HepG2 (cell line): ENCODE results near the gene USP25. TPM values are rescaled to one million over a fixed set of nuclear protein-coding genes. Genes with fewer than 3 reads are reported as not detected.

Experiments
- ATAC-seq: fragments of 200-7000 bp; cut with Tn5 transposase; 3 replicates; pipeline ENCODE4 v1.9.1; 2020; ENCODE audit warnings: mild to moderate bottlenecking, moderate library complexity
- BruUV-seq: library from RNA; stranded (reverse); fragments of 400-500 nt; replicated peaks from 2 replicates; lab custom pipeline; 2021; lab: Mats Ljungman, UMichigan
- CTCF ChIA-PET: fragments of 300-600 bp; formaldehyde crosslinking; extraction: SDS; loops from one replicate; lab custom pipeline; 2021; ENCODE audit warnings: low total read pairs, inconsistent platforms, low intra/inter-chr PET ratio; lab: Yijun Ruan, JAX
- POLR2A ChIA-PET: fragments of 350-600 bp; sonication (Branson Sonifier 250); formaldehyde crosslinking; loops from one replicate; lab custom pipeline; 2020; ENCODE audit warnings: antibody characterized with exemption, inconsistent platforms; lab: Yijun Ruan, JAX
- DNase-seq: peaks from one replicate; pipeline ENCODE4 v3.0.0-alpha.2; 2015; ENCODE audit warnings: low spot score
- FAIRE-seq: peaks from 3 replicates; lab custom pipeline; 2011; peaks lifted over from hg19 to GRCh38; lab: Jason Lieb, UNC
- H2AFZ ChIP-seq: one replicate; pipeline ENCODE4 v1.6.1; 2011; ENCODE audit warnings: low read length, inconsistent platforms
- H3K27ac ChIP-seq: fragments of 300-600 bp; 3 replicates; pipeline ENCODE4 v1.8.0; 2011; ENCODE audit warnings: mixed run types, mild to moderate bottlenecking, mixed read lengths, low read length, inconsistent platforms; ENCODE audit not compliant: insufficient read depth; ENCODE audit errors: extremely low read length
- H3K27me3 ChIP-seq, 2 experiments: fragments of 200-600 bp in 1 of 2; 2 replicates in 1 of 2; 3 replicates in 1 of 2; pipeline versions ENCODE4 v1.6.0 to v1.8.0; 2011; ENCODE audit warnings: low read length in 2 of 2, mild to moderate bottlenecking in 2 of 2, moderate library complexity in 2 of 2, inconsistent platforms in 1 of 2; ENCODE audit not compliant: insufficient read depth in 2 of 2, control insufficient read depth in 1 of 2
- H3K36me3 ChIP-seq, 2 experiments: fragments of 200-600 bp in 1 of 2; replicated peaks in 1 of 2; 2 replicates in 1 of 2; 3 replicates in 1 of 2; pipeline versions ENCODE4 v1.5.1 to v1.8.0; 2011; ENCODE audit warnings: low read length in 2 of 2, inconsistent platforms in 1 of 2; ENCODE audit not compliant: insufficient read depth in 2 of 2, control insufficient read depth in 1 of 2
- H3K4me1 ChIP-seq: 2 replicates; pipeline ENCODE4 v1.5.1; 2012; ENCODE audit warnings: low read length, inconsistent platforms; ENCODE audit not compliant: insufficient read depth
- H3K4me2 ChIP-seq: 2 replicates; pipeline ENCODE4 v1.6.0; 2011; ENCODE audit warnings: low read depth, low read length, inconsistent platforms
- H3K4me3 ChIP-seq, 3 experiments: fragments of 200-600 bp in 1 of 3; sonication (generic), shearing (Covaris generic) in 1 of 3; replicated peaks in 1 of 3; 2 replicates each; pipeline ENCODE4 v1.5.1; 2011 to 2016; ENCODE audit warnings: low read length in 3 of 3, inconsistent platforms in 2 of 3, low read depth in 2 of 3, mild to moderate bottlenecking in 2 of 3, control low read depth in 1 of 3, mixed read lengths in 1 of 3; ENCODE audit not compliant: insufficient read depth in 1 of 3
- H3K79me2 ChIP-seq: one replicate; pipeline ENCODE4 v1.6.1; 2011; ENCODE audit warnings: low read length, inconsistent platforms; ENCODE audit not compliant: insufficient read depth
- H3K9ac ChIP-seq: 2 replicates; pipeline ENCODE4 v1.6.0; 2011; ENCODE audit warnings: mild to moderate bottlenecking, low read depth, low read length, inconsistent platforms; ENCODE audit not compliant: insufficient read depth
- H3K9me3 ChIP-seq: 2 replicates; pipeline ENCODE4 v1.5.1; 2012; ENCODE audit warnings: mild to moderate bottlenecking, low read length
- H4K20me1 ChIP-seq: 2 replicates; pipeline ENCODE4 v1.6.0; 2011; ENCODE audit warnings: inconsistent platforms, mild to moderate bottlenecking, low read length, moderate library complexity; ENCODE audit not compliant: insufficient read depth
- MAFF ChIP-seq: IDR thresholded peaks from 2 replicates; pipeline ENCODE4 v1.6.1; 2011; ENCODE audit warnings: low read depth, low read length, improper control_type of control experiment
- MAFK ChIP-seq, 2 experiments: IDR thresholded peaks in 1 of 2; conservative IDR thresholded peaks in 1 of 2; 2 replicates each; pipeline ENCODE4 v1.6.1; 2011; ENCODE audit warnings: improper control_type of control experiment in 2 of 2, low read length in 2 of 2
- RERE ChIP-seq: IDR thresholded peaks from 2 replicates; pipeline ENCODE4 v1.6.1; 2016; ENCODE audit warnings: low read depth, missing genetic modification reagents, missing compliant biosample characterization
- ZNF691 ChIP-seq: sonication (generic); formaldehyde crosslinking; IDR thresholded peaks from 2 replicates; pipeline ENCODE4 v1.4.0; 2020; ENCODE audit warnings: missing genetic modification reagents, low read depth, mild to moderate bottlenecking, borderline replicate concordance
- ZSCAN12 ChIP-seq: sonication (generic); formaldehyde crosslinking; IDR thresholded peaks from 2 replicates; pipeline ENCODE4 v1.9.0; 2021; ENCODE audit warnings: mild to moderate bottlenecking, missing genetic modification reagents
- WGBS: methylation state at CpG from one replicate; pipeline ENCODE4 v1.1.6; 2017; ENCODE audit warnings: low lambda C conversion rate; 5-methylcytosine and 5-hydroxymethylcytosine counted together
- in situ Hi-C: cut with HindIII; loops from 2 replicates; pipeline ENCODE4 v1.10.0; 2017; ENCODE audit warnings: low pct_unique_long_range_greater_than_20kb; ENCODE audit not compliant: extremely low pct_ligation_motif_present
- intact Hi-C: fragments of 100-400 bp; cut with micrococcal nuclease; formaldehyde crosslinking; loops from one replicate; pipeline ENCODE4 v1.10.0; 2022; ENCODE audit not compliant: unreplicated experiment
- polyA plus RNA-seq, 8 experiments: library from polyadenylated mRNA; depleted of rRNA in 3 of 8; stranded (reverse) in 7 of 8; unstranded in 1 of 8; fragments of >200 nt; fragmentation: Illumina TruSeq in 4 of 8; extraction: Trizol in 4 of 8; gene quantifications; 2 replicates each; pipeline versions ENCODE4 v1.2.1 to v1.2.3, GENCODE V29; 2011 to 2016; ENCODE audit warnings: low read depth in 4 of 8, missing spikeins in 1 of 8, mixed read lengths in 1 of 8; ENCODE audit not compliant: insufficient read depth in 1 of 8
- total RNA-seq, 5 experiments: library from RNA; depleted of rRNA; stranded (reverse); fragments of >200 nt; fragmentation: Illumina TruSeq; extraction: Trizol; gene quantifications; 2 replicates each; pipeline ENCODE4 v1.2.3, GENCODE V29; 2016; ENCODE audit warnings: low read depth in 1 of 5

USP25 gene
- total and polyA plus RNA-seq, 2 of the 13 experiments (the other 11 are each of a cell fraction or from before 2014, with no cell fraction given) = 12.4 to 26.3 TPM

- H3K27me3 ChIP-seq = no peaks in the 10 kb centered on the region
- H3K9me3 ChIP-seq = no peaks in the 10 kb centered on the region
- in situ Hi-C loops = no loop called here
- H3K9ac ChIP-seq = no peak overlapping the region
- POLR2A ChIA-PET = no interaction called here
- no TSS peak for BruUV-seq
- H3K36me3 ChIP-seq = 0 out of 5 replicates have a peak, but pooled peaks cover 0 to 4% of the 10 kb centered on the region in 2 experiments
- no peak for FAIRE-seq
- TF ChIP-seq MAFF (peak; percentile 52; the same call in 1 of the 2 replicates), MAFK (conservative IDR thresholded peaks at IDR 0.05 in 1 of 2, IDR thresholded peaks at IDR 0.05 in 1 of 2; ENCODE audit: low read length in 2 of 2) (peak; percentile 63 to 69), ZSCAN12 (CRISPR knock-in tag) (no peak)
- TF ChIP-seq, all 625 proteins: peak for 2
- CTCF ChIA-PET = no interaction called here
- Histone ChIP-seq H2AFZ (no peak overlapping the region), H3K79me2 (no peaks in the 10 kb centered on the region), H3K4me3 (no peak overlapping the region), H3K4me2 (no peak overlapping the region), H3K4me1 (no peaks in the 10 kb centered on the region), H3K27ac (no peak overlapping the region), H4K20me1 (no peaks in the 10 kb centered on the region)
- intact Hi-C loops = loop anchor here (5.0 kb wide), 1 partner anchor 51 kb away; no protein-coding TSS in a partner anchor
- no peak for DNase-seq
- no peak for ATAC-seq
Measured at GRCh38 chr21:15793109-15793508, 63.3 kb downstream of the USP25 start.

DNA sequence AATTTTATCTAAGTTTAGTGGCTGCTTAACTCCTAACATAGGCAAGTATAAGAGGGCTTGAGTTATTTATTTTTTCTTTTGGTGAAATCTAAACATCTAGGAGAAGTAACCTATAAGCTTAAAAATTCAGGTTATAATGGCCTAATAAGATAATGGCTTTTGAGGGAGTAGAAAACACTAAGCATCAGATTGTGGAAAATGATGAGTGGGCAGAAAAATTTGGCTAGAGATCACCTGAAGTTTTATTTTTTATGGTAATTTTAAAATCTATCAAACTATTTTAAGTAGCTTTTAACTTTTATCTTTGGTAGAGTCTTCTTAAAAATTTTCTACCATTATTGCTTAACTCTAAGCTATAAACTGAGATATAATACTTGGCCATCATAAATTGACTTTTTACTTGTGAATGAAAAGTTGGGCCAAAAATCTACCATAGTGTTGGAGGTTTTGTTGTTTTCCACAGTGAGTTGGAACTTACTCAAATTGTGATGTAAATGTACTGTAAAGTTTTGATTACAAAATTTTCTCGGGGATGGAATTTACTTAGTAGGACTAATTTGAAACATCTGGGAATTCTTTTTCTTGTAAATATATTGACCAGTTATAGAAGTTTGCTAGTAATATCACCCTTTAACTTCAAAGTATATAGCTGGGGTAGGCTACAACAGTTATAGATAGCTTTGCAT lies 63.9 kb downstream of the USP25 start:
- H2AFZ ChIP-seq = no peak overlapping the region
- intact Hi-C loops = loop anchor here (5.0 kb wide), 1 partner anchor 51 kb away; no protein-coding TSS in a partner anchor
- FAIRE-seq (no peak), ATAC-seq (no peak), DNase-seq (no peak)
- no peak overlapping the region for H3K27ac ChIP-seq
- no peaks in the 10 kb centered on the region for H3K79me2 ChIP-seq
- in situ Hi-C loops = no loop called here
- H3K36me3 ChIP-seq = 0 out of 5 replicates have a peak, but pooled peaks cover 0 to 4% of the 10 kb centered on the region in 2 experiments
- H3K9me3 ChIP-seq = no peaks in the 10 kb centered on the region
- 89% methylated on average over 1 of the region's 1 CpG for WGBS
- ChIA-PET POLR2A (no interaction called here), CTCF (no interaction called here)
- no peaks in the 10 kb centered on the region for H3K4me1 ChIP-seq
- no peak overlapping the region for H3K4me3 ChIP-seq
- no peaks in the 10 kb centered on the region for H3K27me3 ChIP-seq
- H3K9ac ChIP-seq = no peak overlapping the region
- BruUV-seq = no TSS peak
- no peaks in the 10 kb centered on the region for H4K20me1 ChIP-seq
- no peak overlapping the region for H3K4me2 ChIP-seq
- TF ChIP-seq ZNF691 = no peak
- peak; percentile 86 to 93 for TF ChIP-seq MAFK (conservative IDR thresholded peaks at IDR 0.05 in 1 of 2, IDR thresholded peaks at IDR 0.05 in 1 of 2; ENCODE audit: low read length in 2 of 2)
- TF ChIP-seq RERE (CRISPR knock-in tag) = no peak
- TF ChIP-seq MAFF = peak; percentile 90
